GM19463 (cell line): ENCODE measurements around the gene TRIM41.
"Not testable (repeated sequence)": the region's sequence is repeated elsewhere in the genome, so short reads cannot be mapped to it uniquely, and the experiment has no call there.

Experiments used
- ATAC-seq: cut with Tn5 transposase; IDR thresholded peaks from one replicate; pipeline ENCODE4 v1.9.1; 2021; ENCODE audit warnings: mild to moderate bottlenecking, moderate library complexity; ENCODE audit not compliant: unreplicated experiment

TRIM41 gene

GRCh38 chr5:181282874-181283273 is 59.8 kb downstream of the TRIM41 start:
- ATAC-seq = no peak

GRCh38 chr5:181283347-181283746 is 60.3 kb downstream of the TRIM41 start:
- no peak for ATAC-seq

DNA sequence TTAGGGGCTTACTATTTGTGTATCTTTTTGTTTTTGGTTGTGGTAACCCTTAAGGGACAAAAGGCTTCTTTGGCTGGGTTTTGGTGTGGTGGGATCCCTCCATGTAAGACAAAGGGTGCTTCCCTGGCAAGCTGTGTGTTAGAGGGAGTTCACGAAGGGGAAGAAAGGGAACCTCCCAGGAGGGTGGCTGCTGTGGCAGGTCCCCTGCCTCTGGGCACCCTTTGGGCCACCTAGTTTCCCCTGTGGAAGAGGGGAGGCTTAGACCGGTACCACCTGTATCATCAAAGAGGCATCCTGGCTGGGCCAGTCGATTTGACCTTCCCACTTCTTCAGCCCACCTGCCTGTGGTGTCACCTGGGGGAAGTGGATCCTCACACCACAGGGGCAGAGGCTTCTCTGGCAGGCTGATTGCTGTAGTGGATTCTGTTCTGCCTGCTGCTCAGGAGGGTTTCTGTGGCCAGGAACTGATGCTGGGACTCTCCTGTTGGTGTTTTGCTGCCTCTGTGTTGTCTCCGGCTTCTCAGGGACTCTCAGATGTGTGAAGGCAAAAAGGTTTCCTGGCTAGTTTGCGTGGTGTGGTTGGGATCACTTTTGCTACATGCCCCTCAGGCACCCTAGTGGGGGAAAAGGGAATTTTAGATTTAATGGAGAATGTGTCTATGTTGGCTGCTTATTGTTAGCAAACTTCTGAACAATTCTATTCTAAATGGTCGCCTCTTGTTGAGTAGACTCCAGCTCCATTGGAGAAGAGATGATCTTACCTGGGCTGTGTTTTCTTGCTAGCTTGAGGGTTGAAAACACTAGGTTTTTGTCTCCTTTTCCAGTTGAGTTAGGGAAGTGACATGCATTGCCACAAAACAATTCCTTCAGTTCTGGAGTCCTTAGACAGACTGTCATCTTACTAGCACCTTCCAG is 61.0 kb downstream of the TRIM41 start:
- not testable (repeated sequence) for ATAC-seq
